HG03342 (cell line): Measurements from ENCODE around the gene SNRK.
A peak's percentile ranks its signal among the peaks of the same experiment; 100 is the strongest.

ENCODE experiments used
- ATAC-seq: cut with Tn5 transposase; IDR thresholded peaks from one replicate; pipeline ENCODE4 v1.9.1; 2021; ENCODE audit warnings: mild to moderate bottlenecking, moderate library complexity; ENCODE audit not compliant: unreplicated experiment

The SNRK gene, protein sequence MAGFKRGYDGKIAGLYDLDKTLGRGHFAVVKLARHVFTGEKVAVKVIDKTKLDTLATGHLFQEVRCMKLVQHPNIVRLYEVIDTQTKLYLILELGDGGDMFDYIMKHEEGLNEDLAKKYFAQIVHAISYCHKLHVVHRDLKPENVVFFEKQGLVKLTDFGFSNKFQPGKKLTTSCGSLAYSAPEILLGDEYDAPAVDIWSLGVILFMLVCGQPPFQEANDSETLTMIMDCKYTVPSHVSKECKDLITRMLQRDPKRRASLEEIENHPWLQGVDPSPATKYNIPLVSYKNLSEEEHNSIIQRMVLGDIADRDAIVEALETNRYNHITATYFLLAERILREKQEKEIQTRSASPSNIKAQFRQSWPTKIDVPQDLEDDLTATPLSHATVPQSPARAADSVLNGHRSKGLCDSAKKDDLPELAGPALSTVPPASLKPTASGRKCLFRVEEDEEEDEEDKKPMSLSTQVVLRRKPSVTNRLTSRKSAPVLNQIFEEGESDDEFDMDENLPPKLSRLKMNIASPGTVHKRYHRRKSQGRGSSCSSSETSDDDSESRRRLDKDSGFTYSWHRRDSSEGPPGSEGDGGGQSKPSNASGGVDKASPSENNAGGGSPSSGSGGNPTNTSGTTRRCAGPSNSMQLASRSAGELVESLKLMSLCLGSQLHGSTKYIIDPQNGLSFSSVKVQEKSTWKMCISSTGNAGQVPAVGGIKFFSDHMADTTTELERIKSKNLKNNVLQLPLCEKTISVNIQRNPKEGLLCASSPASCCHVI

DNA sequence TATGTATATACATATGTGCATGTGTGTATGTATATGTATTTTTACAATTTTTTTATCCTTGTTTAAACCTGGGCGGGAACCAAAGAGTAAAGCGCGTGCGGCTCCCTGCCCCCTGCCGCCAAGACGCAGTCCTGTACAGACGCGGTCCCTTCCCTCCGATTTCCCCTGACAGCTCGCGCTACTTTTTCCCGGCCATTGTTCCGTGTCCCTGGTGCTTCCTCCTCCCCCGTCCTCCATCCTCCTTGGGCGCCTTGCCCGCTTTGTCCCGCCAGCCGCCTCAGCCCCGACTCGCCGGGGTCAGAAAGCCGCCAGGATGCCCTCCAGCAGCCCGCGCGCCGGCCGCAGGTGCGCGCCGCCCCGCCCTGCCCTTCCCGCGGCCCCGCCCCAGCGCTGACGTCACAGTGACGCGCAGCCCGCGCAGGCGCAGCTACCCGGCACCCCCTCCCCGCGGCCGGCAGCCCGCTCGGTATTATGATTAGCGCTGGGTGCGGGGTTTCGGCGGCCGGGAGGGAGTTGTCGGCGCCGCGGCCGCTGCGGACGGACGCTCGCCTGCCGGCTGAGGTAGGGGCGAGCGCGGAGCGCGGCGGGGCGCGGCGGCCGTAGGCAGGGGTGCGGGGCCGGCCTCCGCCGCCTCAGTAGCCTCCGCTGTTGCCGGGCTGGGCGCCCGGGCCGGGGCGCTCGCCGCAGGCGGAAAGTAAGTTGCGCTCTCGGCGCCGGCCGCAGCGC is at the start of gene SNRK:
TSS of gene SNRK (plus strand) at position 426 of the 726 bp plus-strand sequence. CDS start 16,664 bp downstream, outside the sequence.
- peak; percentile 86 for ATAC-seq

GRCh38 chr3:43238801-43239200 is 47.5 kb upstream of the SNRK start:
- no peak for ATAC-seq

GRCh38 chr3:43239755-43240154 is 46.6 kb upstream of the SNRK start:
- ATAC-seq, result no peak

DNA sequence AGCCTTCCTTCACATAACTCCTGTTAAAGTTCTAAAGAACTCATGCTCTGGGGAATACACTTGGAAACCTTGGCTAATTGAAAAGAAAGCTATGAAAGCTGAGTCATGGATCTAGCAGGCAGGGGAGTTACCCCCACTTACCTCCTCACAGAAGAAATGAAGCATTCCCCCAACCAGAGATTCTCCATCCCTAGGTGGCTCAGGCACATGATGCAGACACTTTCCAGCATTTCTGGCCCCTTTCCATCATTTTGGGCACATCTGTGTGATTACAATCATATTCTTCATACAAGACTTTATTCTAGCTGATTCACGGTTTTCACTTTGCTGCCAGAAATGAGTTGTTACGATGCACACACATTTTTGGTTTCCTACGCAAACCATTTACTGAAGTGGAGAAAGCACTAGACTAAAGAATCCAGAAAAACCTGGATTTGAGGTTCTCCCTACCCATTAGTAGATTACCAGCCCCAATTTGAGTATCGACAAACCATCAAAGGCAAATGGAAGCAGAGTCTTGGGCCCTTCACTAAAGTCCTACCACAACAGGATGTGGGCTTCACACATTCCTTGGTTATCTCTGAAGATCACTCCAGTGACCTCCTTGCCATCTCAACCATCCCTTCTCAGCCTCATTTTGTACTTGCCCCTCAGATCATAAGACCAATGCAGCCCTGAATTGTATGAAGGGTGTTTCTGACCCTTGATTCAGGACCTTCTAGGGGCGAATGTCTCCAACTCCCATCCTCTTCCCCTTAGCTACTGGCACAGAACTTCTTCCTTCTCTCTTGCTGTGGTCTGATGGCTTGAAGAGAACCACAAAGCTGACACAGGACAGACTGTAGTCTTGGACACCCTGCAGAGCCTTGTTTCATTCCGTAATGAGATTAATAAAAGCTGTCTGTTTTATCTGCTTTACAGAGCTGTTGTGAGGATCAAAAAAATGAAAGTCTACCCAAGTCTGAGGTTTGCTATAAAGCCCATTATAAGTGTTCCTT is 42.5 kb upstream of the SNRK start:
- ATAC-seq, result no peak

GRCh38 chr3:43244694-43245093 is 41.6 kb upstream of the SNRK start:
- ATAC-seq, result no peak

DNA sequence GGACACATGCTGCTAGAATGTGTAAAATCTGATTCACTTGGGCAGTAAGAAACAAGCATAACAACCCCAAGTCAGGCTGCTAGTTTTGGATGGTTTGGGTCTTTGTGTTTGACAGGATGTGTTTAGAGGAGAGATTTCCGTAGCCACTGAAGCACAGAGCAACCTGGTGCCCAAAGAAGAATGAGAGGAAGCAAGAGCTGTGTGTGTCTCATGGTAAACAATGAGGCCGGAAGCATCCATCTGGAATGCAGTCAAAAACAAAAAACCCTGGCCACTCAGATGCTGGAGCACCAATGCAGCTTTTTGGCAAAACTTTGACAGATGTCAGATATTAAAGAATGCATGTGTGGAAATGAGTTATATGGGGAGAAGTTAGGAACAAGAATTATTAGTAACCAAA is 39.4 kb upstream of the SNRK start:
- ATAC-seq, result no peak

- no peak for ATAC-seq
These were observed 38.7 kb upstream of the SNRK start for GRCh38 chr3:43247561-43248184.

DNA sequence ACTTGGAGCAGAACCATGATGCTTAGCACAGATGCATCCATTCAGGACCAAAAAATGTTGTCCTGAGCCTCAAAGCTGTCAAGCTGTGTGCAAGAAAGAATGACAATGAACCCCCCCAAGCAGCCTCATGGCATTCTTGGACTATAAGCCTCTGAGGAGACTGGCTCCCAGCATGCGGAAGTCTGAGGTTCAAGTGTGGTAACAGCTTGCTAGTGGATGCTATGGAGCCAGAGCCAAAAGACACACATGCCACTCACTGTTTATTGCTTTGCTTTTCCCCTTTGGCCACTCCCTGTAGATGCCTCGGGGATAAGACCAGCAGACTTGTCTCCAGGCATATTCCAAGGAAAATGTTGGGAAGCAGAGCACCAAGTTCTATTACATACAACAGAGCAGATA is 38.2 kb upstream of the SNRK start:
- no peak for ATAC-seq

GRCh38 chr3:43248973-43249372 is 37.4 kb upstream of the SNRK start:
- ATAC-seq, result no peak

- ATAC-seq, result no peak
These were observed 36.9 kb upstream of the SNRK start for GRCh38 chr3:43249405-43249804.

DNA sequence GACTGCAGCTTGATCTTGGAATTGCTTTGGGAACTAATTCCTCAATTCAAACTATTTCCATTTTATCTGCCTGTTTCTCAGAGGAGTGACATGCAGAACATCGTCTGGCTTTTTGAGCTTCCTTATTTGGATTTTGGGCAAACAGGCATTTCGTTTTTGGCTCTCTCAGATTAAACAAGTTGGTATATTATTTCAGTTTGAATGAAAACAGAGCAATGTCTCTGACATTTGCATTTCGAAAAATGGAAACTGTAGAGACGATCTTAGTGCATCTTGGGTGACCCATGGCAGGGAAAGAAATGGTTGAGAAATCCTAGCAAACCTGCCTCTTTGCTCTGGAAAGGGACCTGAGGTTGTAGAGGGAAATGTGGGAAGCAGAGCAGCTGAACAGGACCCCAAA is 33.0 kb upstream of the SNRK start:
- ATAC-seq, result no peak

DNA sequence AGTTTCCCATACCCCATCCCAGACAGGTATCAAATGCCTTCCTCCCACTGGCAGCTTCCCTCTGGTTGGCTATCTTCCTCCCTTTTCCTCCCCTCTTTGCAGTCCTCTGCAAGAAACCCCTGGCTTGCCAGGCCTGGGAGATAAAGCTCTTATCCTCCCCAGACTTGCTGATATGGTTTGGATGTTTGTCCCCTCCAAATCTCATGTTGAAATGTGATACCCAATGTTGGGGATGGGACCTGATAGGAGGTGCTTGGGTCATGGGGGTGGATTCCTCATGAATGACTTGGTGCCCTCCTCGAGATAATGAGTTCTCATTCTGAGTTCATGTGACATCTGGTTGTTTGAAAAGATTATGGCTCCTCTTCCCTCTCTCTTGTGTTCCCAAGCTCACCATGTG is 32.2 kb upstream of the SNRK start:
- no peak for ATAC-seq

DNA sequence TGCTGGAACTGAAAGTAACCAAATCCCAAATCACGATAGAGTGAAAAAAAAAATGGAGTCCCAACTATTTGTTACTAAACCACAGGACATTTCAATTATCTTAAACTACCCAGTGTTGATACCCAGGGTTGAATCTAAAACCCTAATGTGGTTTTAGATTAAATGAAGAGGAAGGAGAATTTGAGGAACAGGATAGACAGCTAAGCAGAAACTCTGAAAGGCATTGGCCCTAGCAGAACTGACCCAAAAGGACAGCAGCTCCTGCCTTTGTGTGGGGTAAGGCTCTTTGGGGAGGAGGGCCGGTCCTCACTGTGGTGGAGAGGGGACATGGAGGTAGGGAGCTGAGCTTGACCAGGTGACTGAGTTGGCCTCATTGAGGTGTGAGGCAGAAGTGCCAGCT is 30.7 kb upstream of the SNRK start:
- ATAC-seq, result no peak

- ATAC-seq, result no peak
These were observed 29.5 kb upstream of the SNRK start for GRCh38 chr3:43256714-43257461.

- no peak for ATAC-seq
These were observed 28.5 kb upstream of the SNRK start for GRCh38 chr3:43257850-43258249.

GRCh38 chr3:43259626-43260025 is 26.7 kb upstream of the SNRK start:
- ATAC-seq, result no peak

- no peak for ATAC-seq
These were observed 25.9 kb upstream of the SNRK start for GRCh38 chr3:43260412-43260811.

GRCh38 chr3:43262194-43262593 is 24.1 kb upstream of the SNRK start:
- no peak for ATAC-seq

DNA sequence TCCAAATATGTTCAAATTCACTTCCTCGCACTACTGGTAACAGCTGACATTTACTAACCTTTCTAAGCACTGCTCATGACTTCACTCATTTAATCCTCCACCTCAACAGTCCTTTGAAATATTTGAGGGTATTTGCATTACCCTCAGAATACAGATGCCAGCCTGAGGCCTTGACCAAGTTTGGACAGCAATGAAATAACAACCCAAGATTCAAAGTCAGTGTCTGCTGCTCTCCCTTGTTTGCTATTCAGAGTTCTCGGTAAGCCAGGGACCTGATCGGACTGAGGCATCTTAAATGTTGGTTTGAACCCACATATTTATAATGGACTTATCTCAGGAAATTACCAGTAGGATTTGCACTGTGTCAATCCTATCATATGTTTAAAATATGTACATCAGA is 19.9 kb upstream of the SNRK start:
- no peak for ATAC-seq
